Erythroblast (primary cell): ENCODE results near the gene COG5.

Source experiments
- DNase-seq, 2 experiments: peaks; one replicate each; lab custom pipeline; 2025; lab: John Stamatoyannopoulos, UW
- GATA1 ChIP-seq: IDR thresholded peaks from 2 replicates; pipeline ENCODE4 v1.6.1; 2011; ENCODE audit warnings: low read depth, mild to moderate bottlenecking, control low read depth, low read length, moderate library complexity
- POLR2A ChIP-seq: IDR thresholded peaks from 2 replicates; pipeline ENCODE4 v1.6.1; 2011; ENCODE audit warnings: mild to moderate bottlenecking, low read length

COG5 gene

DNA sequence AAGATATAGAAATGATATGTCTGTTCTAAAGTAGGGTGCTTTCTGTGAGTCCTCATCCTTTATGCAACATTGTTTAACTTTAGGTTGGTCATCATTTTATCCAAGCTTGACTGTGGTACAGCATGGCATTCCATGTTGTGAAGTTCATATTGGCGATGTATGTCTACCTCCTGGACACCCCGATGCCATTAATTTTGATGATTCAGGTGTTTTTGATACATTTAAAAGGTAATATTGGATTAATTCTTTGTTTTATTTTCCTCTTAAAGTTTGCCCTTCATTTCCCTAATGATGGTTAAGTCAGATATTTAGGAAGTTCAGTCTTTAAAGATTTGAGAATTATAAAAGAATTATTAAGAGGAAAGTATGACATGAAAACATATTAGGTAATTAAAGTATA is 373.6 kb downstream of the COG5 start:
- DNase-seq: no peak
- TF ChIP-seq POLR2A: no peak
- TF ChIP-seq GATA1: no peak

DNA sequence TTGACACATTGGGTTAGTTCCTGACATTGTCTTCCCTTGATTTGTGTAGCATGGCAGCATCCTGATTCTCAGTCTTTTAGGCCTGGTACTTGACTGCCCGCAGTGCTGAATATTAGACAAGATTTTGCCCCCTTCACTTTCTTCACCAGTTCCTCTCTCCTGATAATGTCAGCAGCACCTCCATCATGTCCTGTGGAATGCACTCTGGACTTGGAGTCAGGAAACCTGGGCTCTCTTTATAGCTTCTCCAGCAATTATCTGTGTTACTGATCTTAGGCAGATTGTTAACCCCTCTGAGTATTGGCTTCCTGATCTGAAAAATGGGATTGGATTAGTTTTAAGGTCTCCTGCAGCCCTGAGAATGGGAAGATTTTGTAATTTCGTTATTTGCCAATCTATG is 375.9 kb downstream of the COG5 start:
- no peak for DNase-seq
- no peak for TF ChIP-seq GATA1
- no peak for TF ChIP-seq POLR2A

DNA sequence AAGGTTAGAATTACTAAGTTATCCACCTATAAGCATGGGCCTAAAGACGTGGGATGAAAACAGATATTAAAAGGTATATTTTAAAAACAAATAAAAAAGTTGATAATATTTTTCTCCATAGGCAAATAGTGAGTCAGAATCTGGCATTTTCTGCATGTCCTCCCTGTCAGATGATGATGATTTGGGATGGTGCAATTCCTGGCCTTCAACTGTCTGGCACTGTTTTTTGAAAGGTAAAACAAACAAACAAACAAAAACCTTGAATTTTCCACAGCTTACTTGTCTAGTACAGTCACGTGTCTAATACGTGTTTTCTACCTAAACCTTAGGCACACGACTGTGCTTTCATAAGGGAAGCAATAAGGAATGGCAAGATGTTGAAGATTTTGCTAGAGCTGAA is 377.5 kb downstream of the COG5 start:
- no peak for DNase-seq
- no peak for TF ChIP-seq POLR2A
- no peak for TF ChIP-seq GATA1

DNA sequence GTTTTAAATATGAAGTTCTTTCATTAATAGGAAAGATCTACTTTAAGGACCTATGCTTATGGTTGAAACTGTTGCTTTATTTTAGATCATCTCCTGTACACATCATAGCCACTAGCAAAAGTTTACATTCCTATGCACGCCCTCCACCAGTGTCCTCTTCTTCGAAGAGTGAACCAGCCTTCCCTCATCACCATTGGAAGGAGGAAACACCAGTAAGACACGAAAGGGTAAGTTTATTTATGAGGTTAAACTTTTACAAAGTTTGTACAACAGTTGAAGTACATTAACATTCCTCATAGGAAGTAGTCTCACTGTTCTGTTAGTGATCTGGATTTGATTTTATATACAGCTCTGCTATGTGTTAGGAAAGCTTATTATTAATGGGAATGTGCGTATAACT is 378.0 kb downstream of the COG5 start:
- TF ChIP-seq POLR2A (no peak), GATA1 (no peak)
- no peak for DNase-seq

DNA sequence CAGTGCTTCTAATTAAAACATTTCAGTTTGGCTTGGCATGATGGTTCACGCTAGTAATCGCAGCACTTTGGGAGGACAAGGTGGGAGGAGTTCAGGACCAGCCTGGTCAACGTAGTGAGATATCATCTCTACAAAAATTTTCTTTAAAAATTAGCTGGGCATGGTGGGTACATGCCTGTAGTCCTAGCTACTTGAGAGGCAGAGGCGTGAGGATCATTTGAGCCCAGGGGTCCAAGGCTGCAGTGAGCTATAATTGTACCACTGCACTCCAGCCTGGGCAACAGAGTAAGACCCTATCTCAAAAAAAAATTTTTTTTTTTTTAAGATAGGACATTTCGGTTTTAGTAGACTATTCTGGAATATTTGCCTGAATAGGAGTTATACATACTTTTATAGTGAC is 382.5 kb downstream of the COG5 start:
- DNase-seq: no peak
- TF ChIP-seq POLR2A (no peak), GATA1 (no peak)

DNA sequence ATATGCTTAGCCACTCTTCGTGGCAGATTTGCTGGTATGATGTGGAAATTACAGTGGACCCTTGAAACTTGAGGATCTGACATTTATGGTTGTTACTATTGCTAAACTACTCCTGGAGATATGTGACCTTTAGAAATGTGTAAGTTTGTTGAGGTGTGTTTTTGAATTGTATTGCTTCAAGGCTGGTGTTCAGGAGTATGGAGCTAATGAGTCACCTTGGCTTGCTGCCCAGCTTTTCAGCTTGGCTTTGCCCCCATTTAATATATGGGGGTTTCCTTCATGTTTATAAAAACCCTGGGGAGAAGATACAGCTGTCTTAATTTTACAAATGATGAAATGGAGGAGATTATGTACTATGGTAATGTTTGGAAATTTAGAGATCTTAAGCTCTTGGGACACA is 383.3 kb downstream of the COG5 start:
- TF ChIP-seq POLR2A (no peak), GATA1 (no peak)
- DNase-seq: peak; percentile 46 to 76

DNA sequence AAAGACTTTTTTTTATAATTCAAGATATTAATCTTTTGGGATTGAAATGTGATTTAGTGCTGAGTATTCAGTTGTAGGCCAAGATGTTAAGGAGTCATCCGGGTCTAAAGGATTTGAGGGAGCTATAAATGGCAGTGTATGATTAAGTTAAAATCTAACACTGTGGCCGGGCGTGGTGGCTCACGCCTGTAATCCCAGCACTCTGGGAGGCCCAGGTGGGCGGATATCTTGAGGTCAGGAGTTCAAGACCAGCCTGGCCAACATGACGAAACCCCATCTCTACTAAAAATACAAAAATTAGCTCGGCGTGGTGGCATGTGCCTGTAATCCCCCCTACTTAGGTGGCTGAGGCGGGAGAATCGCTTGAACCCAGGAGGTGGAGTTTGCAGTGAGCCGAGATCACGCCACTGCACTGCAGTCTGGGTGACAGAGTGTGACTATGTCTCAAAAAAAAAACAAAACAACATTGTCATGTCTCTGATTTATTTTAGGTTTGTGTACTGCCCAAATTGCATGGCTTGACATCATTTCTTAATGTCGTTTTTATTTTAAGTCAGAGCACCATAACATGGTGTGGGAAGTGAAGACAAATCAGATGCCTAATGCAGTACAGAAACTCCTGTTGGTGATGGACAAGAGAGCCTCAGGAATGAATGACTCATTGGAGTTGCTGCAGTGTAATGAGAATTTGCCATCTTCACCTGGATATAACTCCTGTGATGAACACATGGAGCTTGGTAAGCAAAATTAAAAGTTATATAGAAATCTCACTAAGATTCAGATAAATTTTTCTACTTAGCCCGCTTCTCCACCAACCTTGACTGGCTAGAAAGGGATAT is 384.2 kb downstream of the COG5 start:
- DNase-seq: no peak

DNA sequence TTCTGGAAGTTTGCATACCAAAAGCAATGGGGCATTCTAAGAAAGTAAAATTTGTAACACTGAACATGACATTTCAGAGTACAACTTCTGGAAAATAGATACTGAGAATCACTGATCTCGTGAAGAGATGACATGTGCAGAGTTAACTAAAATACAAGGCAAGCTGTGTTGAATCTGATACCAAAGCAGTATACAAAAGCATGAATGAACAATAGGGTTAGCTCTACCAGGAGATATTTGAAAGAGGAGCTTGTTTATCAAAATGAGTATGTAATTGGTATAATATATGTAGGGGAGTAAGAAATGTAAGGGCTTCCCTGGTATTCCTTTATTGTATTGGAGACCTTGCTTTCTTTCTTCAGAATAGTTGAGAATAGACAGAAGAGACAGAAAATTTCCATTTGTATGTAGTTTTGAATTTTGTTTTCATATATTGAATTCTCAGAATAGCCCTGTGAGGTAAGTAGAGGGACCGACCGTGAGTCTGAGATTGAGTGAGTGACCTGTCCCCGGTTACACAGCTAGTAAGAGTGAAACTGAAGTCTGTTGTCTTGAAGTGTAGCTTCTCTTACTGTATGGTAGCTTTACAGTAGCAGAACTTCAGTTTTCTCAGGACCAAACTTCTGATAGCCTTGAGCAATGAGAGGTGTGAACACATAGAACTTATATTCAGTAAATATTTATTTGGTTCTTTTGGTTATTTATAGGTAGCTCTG is 389.9 kb downstream of the COG5 start:
- DNase-seq: no peak
- no peak for TF ChIP-seq POLR2A

More for the DNA sequence above, 384.2 kb downstream of the COG5 start:
- TF ChIP-seq GATA1 (no peak), POLR2A (no peak)

DNA sequence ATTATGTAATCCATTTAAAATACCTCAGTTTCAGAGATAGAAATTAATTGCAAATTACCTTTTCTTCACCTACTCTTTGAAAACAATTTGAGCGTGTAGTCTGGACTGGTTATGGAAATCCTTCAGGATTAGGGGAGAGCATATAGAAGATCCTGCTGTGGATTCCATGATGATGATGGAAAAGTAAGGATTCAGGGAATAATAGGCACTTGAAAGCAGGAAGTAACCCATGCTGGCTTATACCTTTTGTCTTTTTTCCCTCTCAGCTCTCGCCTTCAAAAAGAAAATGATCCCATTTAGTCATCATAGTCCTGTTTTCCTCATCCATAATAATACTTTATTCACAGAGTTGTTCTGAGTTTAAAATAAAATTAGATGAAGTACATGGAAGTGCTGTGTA is 390.5 kb downstream of the COG5 start:
- DNase-seq: no peak
- TF ChIP-seq GATA1 (no peak), POLR2A (no peak)

DNA sequence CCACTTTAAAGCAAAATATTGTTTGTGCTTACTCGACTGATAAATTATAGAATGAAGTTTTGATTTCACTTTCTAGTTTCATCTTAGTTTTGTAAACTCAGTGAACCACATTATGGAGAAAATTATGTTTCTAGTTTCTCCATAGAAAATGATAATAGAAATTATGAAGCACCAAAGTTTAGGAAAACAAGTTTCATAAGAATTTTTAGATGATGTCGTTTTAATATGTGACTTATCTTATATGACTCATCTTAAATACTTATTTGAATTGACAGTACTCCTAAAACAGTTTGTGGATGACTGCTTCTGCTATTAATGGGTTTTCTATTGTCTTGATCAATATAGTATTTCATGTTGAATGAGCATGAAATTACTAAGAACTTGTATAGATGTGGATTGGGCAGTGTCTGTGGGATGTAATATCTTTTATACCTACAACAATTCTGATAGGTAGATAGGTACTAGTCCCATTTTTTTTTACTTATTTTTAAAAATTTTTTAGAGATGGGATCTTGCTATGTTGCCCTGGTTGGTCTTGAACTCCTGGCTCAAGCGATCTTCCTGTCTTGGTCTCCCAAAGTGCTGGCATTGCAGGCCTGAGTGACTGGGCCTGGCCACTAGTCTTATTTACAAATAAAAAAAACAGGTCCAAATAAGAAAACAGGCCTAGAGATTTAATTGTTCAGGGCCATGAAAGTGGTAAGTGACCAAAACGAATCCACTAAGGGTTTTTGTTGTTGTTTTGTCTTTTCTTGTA is 391.3 kb downstream of the COG5 start:
- TF ChIP-seq GATA1 (no peak), POLR2A (no peak)
- DNase-seq: peak in 1 of 2 experiments; percentile 34

DNA sequence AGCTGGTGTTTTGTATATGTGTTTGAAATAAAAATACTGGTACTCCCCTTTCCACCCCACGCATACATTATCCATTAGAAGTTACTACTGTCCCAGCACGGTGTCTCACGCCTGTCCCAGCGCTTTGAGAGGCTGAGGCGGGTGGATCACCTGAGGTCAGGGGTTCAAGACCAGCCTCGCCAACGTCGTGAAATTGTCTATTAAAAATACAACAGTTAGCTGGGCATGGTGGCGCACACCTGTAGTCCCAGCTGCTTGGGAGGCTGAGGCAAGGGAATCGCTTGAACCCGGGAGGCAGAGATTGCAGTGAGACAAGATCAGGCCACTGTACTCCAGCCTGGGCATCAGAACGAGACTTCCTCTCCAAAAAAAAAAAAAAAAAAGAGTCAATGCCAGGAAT is 392.2 kb downstream of the COG5 start:
- DNase-seq: no peak
- TF ChIP-seq POLR2A (no peak), GATA1 (no peak)

DNA sequence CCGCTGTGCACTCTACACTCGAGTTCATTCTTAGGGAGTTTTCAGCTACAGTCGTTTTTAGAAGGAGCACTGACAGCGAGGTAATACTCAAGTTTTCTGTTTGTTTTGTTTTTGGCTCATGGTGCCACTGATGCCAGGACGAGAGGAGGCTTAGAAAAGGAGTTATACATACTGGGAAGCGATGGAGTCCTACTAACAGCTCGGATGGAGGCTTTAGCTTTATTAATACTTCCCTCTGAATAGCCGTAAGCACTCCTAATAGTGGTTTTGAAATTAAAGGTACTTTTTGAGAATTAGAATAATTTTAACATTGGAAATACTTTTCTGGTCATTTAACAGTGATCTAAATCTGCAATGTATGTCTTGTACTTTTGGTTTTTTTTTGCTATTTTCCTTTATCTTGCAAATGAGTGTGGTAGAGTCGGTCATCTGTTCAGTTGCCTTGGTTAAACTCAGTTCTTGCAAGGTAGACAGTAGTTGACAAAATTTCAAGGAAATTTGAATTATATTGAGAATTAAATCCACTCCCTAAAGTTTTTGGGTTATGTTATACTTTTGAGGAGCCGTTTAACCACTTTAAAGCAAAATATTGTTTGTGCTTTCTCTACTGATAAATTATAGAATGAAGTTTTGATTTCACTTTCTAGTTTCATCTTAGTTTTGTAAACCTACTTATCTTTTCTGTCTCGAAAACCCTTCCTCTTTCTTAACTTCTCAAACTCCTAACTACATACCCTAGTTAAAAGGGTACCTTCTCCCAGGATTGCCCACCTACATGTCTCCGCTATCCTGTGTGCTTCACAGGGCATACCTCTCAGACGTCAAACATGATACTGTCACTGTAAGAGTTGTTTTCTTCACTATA is 393.4 kb downstream of the COG5 start:
- DNase-seq: peak; percentile 40 to 62
- TF ChIP-seq GATA1 (no peak), POLR2A (peak; percentile 44)
